Activated CD4-positive, alpha-beta T cell treated with anti-CD3 and anti-CD28 coated beads, Interleukin-2, Interleukin-4, amounts not matched to agents 100 ng/mL and 50 ng/mL, durations not matched to agents 16 hours and 8 hours (primary cell): Measurements from ENCODE around the gene DLG2.

ENCODE experiments used
- DNase-seq: peaks from one replicate; pipeline ENCODE4 v3.0.0-alpha.2; 2020; ENCODE audit warnings: low spot score

DLG2 gene

DNA sequence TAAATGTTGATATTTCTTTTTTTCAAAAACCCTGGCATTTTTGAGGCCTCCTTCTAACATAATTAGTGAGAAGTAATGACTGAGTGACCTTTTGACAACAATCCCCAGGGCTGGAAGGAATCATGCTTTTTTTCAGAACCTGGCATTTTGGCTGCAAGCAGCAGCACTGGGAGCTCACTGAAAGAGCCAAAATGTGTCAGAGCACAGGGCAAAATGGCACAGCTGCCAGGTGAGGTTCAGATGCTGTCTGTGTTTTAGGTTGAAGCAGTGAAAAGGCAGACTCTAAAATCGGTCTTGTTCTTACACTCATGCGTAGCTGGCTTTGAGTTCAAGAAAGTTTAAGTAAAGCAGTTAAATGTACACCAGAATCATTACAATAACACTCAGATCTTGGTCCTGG is 1063.8 kb downstream of the DLG2 start:
- no peak for DNase-seq

DNA sequence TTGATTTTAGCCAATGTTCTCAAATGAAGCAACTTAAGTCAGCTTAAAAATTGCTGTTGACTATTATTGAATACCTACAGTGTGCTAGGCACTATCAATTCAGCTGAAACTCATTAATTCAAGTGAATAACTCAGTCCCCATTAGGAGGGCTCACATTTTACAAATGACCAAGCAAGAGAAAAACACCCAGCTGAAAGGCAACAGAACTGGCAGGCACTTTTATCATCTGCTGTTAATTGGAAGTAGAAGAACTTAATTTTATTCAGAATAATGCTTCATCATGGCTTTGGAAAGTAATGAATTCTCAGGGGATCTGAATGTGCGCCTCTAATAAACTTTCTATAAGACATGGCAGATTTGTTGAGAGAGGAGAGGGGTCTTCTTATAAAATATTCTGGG is 1066.9 kb downstream of the DLG2 start:
- DNase-seq: no peak

DNA sequence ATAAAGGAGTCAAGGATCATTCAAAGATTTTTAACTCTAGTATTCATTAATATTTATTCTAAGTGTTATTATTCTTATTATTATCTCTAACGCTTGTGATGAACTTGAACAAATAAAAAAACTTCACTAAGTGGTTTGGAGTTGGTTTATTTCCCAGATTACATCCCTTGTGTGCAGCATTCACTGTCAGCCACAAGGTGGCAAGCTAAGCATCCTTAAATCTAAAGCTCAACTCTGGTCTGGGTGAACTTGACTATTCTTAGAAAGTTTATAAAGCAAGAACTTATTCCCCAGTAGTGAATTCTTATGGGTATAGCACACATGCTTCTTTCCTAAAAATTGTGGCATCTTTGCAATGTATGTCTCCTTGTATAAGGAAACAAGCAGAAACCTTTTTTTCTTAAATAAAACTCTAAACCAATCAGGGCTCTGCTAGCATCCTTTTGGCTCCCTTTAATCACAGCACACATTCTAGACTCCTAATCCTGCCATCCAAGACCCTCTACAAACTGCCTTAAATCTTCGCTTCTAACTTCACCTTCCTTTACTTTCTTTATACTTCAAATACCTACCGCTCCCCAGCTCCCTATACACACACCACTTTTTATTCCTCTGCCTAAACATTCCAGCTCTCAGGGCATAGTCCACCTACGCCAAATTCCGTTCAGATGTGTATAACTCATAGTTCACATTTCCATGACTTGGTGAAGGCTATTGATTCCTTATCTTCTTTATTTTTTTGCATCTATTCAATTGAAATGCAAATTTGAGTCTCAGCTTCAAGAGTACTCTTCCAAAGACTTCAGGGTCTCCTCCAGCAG is 1068.8 kb downstream of the DLG2 start:
- DNase-seq: peak; percentile 38

DNA sequence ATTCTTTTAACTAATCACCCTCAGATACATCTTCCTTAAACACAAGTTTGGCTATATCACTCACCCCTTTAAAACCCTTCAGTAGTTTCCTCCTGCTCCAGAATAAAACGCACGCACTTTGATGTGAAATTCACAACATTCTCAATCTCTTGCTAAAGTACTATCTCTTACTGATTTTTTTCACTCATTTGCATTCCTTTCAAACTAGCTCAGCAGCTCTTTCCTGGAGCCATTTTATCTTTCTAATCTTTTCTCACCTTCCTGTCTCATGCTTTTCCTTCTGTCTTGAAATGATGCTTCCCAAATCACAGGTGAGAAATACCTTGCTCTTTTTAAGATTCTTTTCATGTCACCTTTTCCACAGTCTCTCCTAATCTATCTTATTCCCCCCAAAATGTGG is 1074.4 kb downstream of the DLG2 start:
- DNase-seq: no peak

DNA sequence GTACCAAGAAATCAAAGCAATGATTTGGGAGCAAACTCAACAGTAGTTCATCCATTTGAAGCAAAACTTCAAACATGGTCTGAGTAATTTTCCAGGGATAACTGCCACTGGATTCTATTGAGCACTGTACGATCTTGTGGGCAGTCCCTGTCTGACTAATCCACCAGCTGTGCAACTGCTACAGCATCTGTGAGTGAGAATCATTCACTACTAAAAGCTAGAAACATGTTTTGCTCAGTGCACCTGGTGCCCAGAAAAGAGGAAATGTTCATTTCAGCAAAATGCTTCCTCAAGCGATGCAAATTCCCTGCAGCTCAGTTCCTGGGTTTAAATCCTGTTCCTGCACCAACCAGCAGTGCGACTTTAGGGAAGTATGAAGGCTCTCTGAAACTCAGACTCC is 1077.9 kb downstream of the DLG2 start:
- DNase-seq: no peak

DNA sequence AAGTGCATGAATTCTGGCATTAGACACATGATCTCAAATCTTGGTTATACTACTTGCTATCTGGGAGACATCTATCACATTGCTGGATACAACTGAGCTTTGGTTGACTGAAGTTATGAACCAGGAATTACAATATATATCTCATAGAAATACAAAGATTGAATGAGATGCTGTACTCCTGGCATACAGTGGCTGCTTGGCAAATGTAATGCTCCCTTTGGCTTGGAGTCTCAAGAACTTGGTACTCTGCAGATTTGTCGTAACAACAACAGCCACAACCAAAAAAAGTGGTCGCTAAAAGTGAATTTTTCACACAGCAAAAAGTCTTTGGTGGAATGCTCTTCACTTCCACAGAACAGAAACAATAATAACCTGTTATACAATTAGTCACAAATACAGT is 1082.6 kb downstream of the DLG2 start:
- DNase-seq: no peak

DNA sequence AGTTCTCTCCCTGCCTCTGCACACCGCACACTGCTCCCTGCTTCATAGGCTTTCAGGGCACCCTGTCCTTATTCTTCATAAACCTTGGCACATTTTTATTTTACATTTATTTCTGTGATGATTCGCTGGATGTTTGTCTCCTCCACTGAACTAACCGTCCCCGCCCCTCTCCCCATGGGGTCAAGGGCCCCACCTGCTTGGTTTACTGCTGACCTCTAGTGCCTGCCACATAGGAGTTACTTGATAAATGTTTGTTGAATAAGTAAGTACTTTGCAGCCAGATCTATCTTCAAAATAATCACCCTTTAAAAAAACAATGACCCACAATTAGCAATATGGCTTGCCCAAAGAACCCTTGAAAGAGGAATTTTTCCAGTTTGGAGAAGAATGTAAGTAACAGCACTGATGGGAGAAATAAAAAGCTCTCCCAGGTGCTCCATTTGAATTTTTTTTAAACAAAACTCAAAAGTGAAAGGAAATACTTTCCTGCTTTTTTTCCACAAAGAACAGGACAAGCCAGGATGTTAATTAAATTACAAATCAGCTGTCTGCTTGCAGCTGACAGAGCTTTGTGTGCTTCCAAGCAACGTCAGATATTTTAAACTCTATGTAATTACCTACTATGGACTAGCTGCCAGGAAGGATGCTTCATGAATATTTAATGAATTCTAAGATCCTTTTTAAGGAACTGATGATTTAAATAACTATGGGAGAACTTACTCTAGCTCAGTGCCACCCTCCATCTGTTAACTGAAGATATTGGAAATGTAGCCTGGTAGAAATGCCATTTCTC is 1083.6 kb downstream of the DLG2 start:
- DNase-seq: no peak

DNA sequence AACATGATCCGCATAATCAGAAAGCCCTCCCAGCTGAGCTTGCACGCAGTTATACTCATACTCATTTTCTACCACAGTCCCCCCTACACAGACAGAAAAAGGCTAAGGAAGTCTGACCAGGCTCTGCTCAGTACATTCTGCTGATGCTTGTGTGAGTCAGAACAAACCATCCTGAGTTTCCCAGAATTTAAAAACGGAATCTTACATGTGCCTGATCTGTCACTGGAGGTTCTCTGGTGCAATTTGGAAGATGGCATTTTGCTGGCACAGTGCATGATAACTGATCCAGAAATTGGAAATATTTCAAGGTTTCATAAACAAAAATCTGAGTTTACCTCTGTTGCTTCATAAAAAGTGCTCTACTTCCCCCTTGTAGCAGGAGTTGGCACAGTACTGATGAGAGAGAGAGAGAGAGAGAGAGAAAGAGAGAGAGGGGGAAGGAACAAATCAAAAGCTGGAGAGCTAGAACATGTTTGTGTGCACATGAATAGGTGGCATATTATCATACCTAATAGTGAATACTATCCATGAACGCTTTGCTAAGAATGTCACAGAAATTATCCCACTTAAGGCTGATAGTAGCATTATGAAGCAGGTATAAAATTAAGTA is 1085.3 kb downstream of the DLG2 start:
- DNase-seq: no peak

DNA sequence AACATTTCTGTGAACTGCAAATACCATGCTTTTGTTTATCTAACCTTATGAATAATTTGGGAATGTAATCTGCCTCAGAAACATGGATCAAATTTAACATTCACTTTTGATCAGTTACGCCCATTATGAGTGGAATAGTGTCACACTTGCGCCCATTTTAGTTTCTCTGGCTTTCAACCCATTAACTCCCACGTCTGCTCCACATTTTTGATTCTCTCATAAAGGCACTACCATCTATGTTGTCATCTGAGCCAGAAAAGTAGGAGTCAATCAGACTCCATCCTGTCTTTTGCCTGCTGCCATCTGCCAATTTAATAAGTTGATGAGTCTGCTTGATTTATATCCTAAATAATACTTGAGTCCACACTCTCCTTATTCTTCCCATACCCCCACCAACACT is 1090.7 kb downstream of the DLG2 start:
- no peak for DNase-seq

DNA sequence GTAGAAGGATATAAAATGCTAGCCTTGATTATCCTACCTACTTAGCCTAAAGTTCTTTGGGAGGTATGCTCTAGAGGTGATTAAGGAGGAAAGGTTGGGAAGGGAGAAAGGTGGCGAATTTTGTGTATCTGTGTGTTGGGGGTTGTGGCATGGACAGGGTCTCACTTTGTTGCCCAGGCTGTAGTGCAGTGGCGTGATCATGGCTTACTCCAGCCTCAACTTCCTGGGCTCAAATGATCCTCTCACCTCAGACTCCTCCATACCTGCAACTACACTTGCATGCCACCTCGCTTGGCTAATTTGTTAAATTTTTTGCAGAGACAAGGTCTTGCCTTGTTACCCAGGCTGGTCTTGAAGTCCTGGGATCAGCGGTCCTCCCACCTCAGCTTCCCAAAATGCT is 1094.8 kb downstream of the DLG2 start:
- DNase-seq: no peak

DNA sequence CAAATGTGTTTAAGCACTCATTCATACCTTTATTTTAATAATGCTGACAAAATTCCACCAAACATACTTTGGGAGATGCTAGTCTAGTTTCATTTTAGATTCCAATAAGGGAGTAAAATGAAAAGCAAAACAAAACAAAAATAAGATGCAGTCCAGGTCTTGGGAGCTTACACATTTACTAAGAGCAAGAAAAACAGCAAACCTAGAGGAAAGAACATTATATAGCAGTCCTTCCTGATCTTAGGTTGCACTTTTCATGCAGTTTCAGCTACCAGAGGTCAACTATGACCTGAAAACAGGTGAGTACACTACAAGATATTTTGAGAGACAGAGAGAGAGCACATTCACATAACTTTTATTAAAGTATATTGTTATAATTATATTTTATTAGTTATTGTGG is 1100.9 kb downstream of the DLG2 start:
- DNase-seq: no peak

DNA sequence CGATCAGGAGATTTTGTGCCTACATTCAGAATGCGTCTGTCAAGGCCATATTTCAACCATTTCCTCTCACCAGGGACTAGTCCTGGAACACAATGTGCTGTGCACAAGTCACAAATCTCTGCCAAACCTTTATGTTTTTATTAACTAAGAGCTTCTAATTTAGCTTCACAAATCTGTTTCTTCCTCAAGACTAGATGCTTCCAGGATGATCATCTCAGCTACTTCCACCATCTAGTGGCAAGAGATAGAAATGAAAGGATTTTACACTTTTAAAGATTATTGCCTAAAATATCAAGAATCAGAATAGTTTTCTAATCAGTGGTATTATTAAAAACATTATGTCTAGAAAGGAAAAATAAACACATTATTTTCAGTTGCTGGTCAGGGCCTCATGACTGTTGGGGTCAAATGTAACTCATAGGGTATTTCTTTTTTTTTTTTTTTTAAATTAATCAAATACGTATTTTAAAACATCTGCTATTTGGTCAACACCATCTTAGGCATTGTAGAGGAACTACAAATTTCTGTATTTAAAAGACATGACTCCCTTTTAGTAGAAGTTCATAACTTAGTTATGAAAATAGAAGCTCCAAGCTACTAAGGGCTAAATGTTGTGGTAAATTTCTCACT is 1102.6 kb downstream of the DLG2 start:
- no peak for DNase-seq

DNA sequence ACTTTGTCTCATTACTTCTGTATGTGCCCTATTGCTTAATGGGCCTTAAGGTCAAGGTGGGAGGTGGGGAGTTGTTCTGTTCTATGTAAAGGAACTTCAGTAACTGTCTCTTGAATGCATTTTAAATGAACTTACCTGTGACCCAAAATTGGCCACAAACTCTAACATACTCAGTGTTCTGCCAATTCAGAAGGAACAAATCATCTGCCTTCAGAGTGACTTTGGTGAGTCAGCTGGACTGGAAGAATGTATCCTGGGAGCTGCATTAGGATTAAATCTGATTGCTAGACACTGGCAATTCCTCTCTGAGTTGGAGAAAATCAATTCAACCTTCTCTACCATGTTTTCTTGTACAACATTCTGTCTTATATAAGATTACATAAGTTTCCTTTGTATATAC is 1104.8 kb downstream of the DLG2 start:
- no peak for DNase-seq

DNA sequence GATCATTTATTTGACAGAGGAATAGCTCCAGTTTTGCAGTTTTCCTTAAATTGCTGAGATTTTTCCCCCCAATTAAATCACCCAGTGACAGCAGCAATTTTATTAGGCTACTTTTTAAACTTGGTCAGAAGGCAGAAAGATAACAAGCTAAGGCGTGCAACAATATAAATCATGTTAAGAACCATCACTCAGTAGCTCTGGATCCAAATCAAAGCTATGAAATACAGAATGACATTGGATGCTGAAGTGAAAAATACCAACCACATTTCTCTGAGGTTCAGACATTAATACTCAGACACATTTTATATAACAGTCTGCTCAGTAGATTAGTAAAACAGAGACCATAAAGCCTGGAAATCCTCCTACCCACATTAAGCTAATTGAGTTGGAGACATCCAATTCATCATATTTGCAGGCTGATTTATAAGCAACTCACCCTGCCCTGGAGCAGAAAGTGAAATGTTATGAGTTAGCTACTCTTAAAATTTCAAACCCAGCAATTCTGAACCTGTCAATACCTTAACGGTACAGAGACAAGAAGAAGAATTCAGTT is 1108.4 kb downstream of the DLG2 start:
- DNase-seq: no peak

DNA sequence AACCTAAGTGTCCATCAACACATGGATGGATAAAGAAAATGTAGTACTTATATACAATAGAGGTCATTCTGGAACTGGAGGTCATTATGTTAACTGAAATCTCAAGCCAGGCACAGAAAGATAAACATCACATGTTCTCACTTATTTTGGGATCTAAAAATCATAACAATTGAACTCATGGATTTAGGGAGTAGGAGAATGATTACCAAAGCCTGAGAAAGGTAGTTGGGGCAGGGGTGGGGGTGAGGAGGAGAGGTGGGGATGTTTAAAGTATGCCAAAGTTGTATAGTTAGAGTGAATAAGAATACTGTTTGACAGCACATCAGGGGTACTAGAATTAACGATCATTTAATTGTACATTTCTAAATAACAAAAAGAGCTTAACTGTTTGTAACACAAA is 1112.7 kb downstream of the DLG2 start:
- DNase-seq: no peak

DNA sequence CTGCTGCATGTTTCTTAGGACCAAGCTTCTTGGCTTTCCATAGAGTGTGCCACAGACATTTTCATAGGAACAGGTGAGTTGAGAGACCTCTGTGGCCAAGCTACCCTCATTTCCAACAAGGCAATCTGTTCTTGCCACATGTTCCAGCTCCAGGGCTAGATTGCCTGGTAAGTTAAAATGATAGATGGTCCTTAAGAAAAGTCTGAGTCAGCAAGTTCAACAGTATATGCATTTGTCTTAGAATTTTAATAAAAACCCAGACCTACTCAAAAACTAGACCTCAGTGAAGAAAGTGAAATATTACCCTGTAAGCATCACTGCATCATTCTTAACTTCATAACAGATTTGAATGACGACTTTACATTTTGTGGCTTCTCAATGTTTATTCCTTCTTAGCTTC is 1123.6 kb downstream of the DLG2 start:
- DNase-seq: no peak

DNA sequence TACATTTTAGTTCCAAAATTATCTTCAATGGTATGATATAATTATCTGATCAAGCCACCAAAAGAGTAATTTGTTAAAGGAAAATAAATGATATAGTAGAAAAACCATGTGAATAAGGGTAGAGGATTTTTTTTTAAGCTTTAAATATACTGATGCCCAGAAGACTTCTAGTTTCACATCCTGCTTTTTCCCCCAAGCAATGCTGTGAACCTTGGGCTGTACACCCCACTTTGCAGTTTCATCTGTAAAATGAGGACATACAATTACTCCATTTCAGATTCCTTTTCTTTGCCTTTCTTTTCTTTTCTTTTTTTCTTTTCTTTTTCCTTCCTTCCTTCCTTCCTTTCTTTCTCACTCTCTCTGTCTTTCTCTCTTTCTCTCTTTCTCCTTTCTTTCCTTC is 1125.4 kb downstream of the DLG2 start:
- DNase-seq: no peak

DNA sequence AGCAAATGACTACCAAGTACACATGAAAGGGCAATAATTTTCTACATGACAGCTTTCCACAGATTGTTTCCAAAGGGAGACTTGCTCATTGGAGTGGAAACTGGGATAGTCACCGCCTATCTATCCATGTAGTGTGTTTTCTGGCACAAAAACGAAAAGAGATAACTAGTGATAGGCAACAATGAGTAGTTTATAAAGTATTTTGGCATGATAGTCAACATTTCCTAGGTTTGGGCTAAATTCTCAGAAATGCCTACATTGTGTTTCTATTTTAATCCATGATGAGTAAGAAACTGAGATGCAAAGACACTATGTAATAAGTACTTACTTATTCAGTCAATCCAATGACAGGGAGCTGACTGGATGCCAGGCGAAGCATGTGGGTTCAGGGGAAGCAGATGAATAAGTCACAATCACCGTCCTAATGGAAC is 1129.1 kb downstream of the DLG2 start:
- DNase-seq: no peak

DNA sequence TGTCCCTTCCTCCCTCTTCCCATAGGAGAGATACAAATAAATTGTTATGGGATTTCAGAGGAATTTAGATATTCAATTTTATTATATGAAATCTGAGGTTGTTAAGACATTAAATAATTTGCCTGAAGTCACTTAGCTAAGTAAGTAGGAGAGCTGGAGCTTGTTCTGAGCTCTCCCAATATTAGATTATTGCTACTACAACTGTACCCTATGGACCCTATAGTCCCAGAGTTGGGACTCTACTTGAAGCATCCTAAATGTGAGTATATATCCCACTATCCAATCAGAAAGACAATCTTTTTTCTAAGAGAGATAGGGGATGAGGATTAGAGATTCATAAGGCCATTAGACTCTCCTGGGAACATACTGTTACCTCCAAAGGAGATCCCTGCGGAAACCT is 1130.0 kb downstream of the DLG2 start:
- no peak for DNase-seq

DNA sequence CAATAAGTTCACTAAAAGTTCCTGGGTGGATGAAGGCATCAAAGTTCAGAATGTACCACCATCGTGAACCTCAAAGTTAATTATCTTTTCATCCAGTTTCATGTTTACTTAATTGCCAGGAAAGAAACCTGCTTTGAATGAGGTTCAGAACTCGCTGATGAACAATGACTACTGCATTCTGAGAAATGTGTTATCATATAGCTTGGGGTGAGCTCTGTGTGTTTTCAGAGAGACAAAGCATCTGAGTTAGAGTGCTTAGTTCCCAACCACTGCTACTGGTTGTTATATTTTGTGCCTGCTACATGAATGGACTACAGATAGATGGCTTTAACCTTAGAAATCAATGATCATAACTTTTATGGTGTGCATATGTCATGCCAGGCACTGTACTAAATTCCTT is 1131.0 kb downstream of the DLG2 start:
- DNase-seq: no peak

DNA sequence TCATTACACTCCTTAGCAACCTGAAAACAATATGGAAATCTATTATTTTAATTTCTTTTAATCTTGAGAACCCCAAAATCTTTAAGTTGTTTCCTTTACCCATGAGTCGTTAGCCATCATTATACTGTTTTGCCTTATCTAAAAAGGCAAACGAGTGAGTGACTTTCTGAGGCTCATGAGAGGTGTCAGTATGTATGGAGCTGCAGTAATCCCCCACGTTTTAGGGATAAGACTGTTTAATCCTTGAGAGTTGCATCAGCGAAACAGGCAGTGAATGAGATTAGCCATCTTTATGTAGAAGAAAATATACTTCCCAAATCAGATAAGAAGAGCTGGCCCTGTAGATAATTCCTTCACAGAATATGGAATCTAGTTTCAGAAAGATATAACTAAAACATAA is 1147.0 kb downstream of the DLG2 start:
- no peak for DNase-seq

DNA sequence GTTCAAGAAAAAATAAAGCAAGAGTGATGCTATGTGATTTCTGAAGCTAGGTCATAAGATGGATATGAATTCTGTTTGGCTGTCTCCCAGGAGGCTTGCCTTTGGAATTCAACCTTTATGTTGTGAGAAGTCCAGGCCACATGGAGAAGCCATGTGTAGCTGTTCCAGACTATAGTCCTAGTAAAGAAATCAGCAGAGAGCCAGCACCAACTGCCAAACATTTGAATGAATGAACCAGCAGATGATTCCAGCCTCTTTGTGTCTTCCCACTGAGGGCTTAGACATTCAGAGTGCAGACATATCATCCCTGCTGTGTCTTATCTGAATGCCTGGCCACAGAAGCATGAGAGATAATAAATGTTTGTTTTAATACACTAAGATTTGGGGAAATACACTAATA is 1150.6 kb downstream of the DLG2 start:
- DNase-seq: no peak
